Fibroblast of lung (primary cell): Measurements from ENCODE around the gene TAAR8. TPM values are rescaled to one million over a fixed set of nuclear protein-coding genes. Genes with fewer than 3 reads are reported as not detected.

ENCODE experiments used
- DNase-seq, 2 donors: peaks; one replicate each; pipeline versions ENCODE4 v3.0.0 to v3.0.0-alpha.2; 2010; ENCODE audit warnings: low read depth in 2 of 2
- H2AFZ ChIP-seq: 2 replicates; pipeline ENCODE4 v1.5.1; 2012; ENCODE audit warnings: low read length, control low read depth, inconsistent platforms
- H3K27ac ChIP-seq: 2 replicates; pipeline ENCODE4 v1.5.1; 2011; ENCODE audit warnings: low read length, control low read depth; ENCODE audit not compliant: insufficient read depth
- H3K27me3 ChIP-seq: 2 replicates; pipeline ENCODE4 v1.5.1; 2011; ENCODE audit warnings: mild to moderate bottlenecking, low read length; ENCODE audit not compliant: control insufficient read depth, insufficient read depth
- H3K36me3 ChIP-seq: 2 replicates; pipeline ENCODE4 v1.5.1; 2011; ENCODE audit warnings: low read length; ENCODE audit not compliant: control insufficient read depth, insufficient read depth
- H3K4me1 ChIP-seq: 2 replicates; pipeline ENCODE4 v1.5.1; 2011; ENCODE audit warnings: low read length; ENCODE audit not compliant: control insufficient read depth, insufficient read depth; ENCODE audit errors: extremely low read depth
- H3K4me2 ChIP-seq: 2 replicates; pipeline ENCODE4 v1.5.1; 2011; ENCODE audit warnings: low read length, control low read depth; ENCODE audit not compliant: insufficient read depth; ENCODE audit errors: extremely low read depth
- H3K4me3 ChIP-seq, 4 experiments: fragments of 200-600 bp in 1 of 4; sonication (generic) in 1 of 4; replicated peaks in 1 of 4; 2 replicates each; pipeline ENCODE4 v1.5.1; 2011 to 2016; ENCODE audit warnings: low read length in 4 of 4, low read depth in 3 of 4, mild to moderate bottlenecking in 3 of 4, control low read depth in 2 of 4, inconsistent platforms in 1 of 4, mixed read lengths in 1 of 4; ENCODE audit not compliant: insufficient read depth in 1 of 4; ENCODE audit errors: control extremely low read depth in 1 of 4
- H3K79me2 ChIP-seq: 2 replicates; pipeline ENCODE4 v1.5.1; 2012; ENCODE audit warnings: mild to moderate bottlenecking, low read length, inconsistent platforms; ENCODE audit not compliant: control insufficient read depth, insufficient read depth
- H3K9ac ChIP-seq: 2 replicates; pipeline ENCODE4 v1.5.1; 2011; ENCODE audit warnings: mild to moderate bottlenecking, low read length, control low read depth; ENCODE audit not compliant: insufficient read depth
- H3K9me3 ChIP-seq: 2 replicates; pipeline ENCODE4 v1.5.1; 2012; ENCODE audit warnings: low read depth, low read length; ENCODE audit not compliant: control insufficient read depth, insufficient read depth
- H4K20me1 ChIP-seq: 2 replicates; pipeline ENCODE4 v1.5.1; 2011; ENCODE audit warnings: low read length; ENCODE audit not compliant: control insufficient read depth, insufficient read depth; ENCODE audit errors: extremely low read depth
- EZH2 ChIP-seq: IDR thresholded peaks from 2 replicates; pipeline ENCODE4 v1.5.1; 2012; ENCODE audit warnings: low read length, control low read depth, mild to moderate bottlenecking; ENCODE audit errors: missing control alignments
- polyA plus RNA-seq, 2 donors: library from polyadenylated mRNA; depleted of rRNA in 1 of 2; stranded (reverse) in 1 of 2; unstranded in 1 of 2; fragments of >200 nt; gene quantifications; 2 replicates each; pipeline ENCODE4 v1.2.1, GENCODE V29; 2011 to 2012; ENCODE audit warnings: missing spikeins in 1 of 2
- total RNA-seq: library from RNA; depleted of rRNA; stranded (reverse); fragments of >200 nt; gene quantifications from 2 replicates; pipeline ENCODE4 v1.2.1, GENCODE V29; 2014
- TF ChIP-seq, protein P1 (sequence below), 2 donors: IDR thresholded peaks in 1 of 2; conservative IDR thresholded peaks in 1 of 2; 1 replicate in 1 of 2; 2 replicates in 1 of 2; pipeline ENCODE4 v1.5.1; 2011 to 2012; ENCODE audit warnings: low read length in 2 of 2, control low read depth in 1 of 2, inconsistent platforms in 1 of 2, low read depth in 1 of 2, mild to moderate bottlenecking in 1 of 2

The TAAR8 gene
- total and polyA plus RNA-seq, 2 donors (not counting 1 experiment from before 2014, with no cell fraction given), result not detected

- H3K4me1 ChIP-seq, result no peaks in the 10 kb centered on the region
- H3K4me3 ChIP-seq, result no peak overlapping the region
- no peak overlapping the region for H2AFZ ChIP-seq
- no peak overlapping the region for H3K4me2 ChIP-seq
- no peak for DNase-seq
- no peaks in the 10 kb centered on the region for H3K9me3 ChIP-seq
- H3K27me3 ChIP-seq, result peaks cover 16% of the 10 kb centered on the region
- H3K9ac ChIP-seq, result no peak overlapping the region
- H3K36me3 ChIP-seq, result no peaks in the 10 kb centered on the region
- no peaks in the 10 kb centered on the region for H3K79me2 ChIP-seq
- no peak overlapping the region for H3K27ac ChIP-seq
- no peaks in the 10 kb centered on the region for H4K20me1 ChIP-seq
- TF ChIP-seq EZH2, result no peak
- TF ChIP-seq, protein P1, sequence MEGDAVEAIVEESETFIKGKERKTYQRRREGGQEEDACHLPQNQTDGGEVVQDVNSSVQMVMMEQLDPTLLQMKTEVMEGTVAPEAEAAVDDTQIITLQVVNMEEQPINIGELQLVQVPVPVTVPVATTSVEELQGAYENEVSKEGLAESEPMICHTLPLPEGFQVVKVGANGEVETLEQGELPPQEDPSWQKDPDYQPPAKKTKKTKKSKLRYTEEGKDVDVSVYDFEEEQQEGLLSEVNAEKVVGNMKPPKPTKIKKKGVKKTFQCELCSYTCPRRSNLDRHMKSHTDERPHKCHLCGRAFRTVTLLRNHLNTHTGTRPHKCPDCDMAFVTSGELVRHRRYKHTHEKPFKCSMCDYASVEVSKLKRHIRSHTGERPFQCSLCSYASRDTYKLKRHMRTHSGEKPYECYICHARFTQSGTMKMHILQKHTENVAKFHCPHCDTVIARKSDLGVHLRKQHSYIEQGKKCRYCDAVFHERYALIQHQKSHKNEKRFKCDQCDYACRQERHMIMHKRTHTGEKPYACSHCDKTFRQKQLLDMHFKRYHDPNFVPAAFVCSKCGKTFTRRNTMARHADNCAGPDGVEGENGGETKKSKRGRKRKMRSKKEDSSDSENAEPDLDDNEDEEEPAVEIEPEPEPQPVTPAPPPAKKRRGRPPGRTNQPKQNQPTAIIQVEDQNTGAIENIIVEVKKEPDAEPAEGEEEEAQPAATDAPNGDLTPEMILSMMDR (conservative IDR thresholded peaks at IDR 0.05 in 1 of 2, IDR thresholded peaks at IDR 0.05 in 1 of 2; ENCODE audit: low read depth in 1 of 2, low read length in 2 of 2), result no peak
Observed at GRCh38 chr6:132566404-132566803, 13.9 kb downstream of the TAAR8 start.

GRCh38 chr6:132567566-132567965, 15.1 kb downstream of the TAAR8 start:
- Histone ChIP-seq H2AFZ (no peak overlapping the region), H3K4me2 (no peak overlapping the region), H4K20me1 (no peaks in the 10 kb centered on the region), H3K79me2 (no peaks in the 10 kb centered on the region), H3K27me3 (peaks cover 16% of the 10 kb centered on the region), H3K9me3 (no peaks in the 10 kb centered on the region), H3K9ac (no peak overlapping the region), H3K27ac (no peak overlapping the region), H3K4me3 (no peak overlapping the region), H3K4me1 (no peaks in the 10 kb centered on the region), H3K36me3 (no peaks in the 10 kb centered on the region)
- TF ChIP-seq, protein P1 (conservative IDR thresholded peaks at IDR 0.05 in 1 of 2, IDR thresholded peaks at IDR 0.05 in 1 of 2; ENCODE audit: low read depth in 1 of 2, low read length in 2 of 2), result no peak
- no peak for TF ChIP-seq EZH2
- no peak for DNase-seq

- Histone ChIP-seq H3K4me3 (no peak overlapping the region), H3K27me3 (peaks cover 14% of the 10 kb centered on the region), H3K36me3 (no peaks in the 10 kb centered on the region), H3K27ac (no peak overlapping the region), H4K20me1 (no peaks in the 10 kb centered on the region), H3K4me1 (no peaks in the 10 kb centered on the region), H3K4me2 (no peak overlapping the region), H3K9ac (no peak overlapping the region), H3K79me2 (no peaks in the 10 kb centered on the region), H2AFZ (no peak overlapping the region), H3K9me3 (no peaks in the 10 kb centered on the region)
- no peak for DNase-seq
- TF ChIP-seq, protein P1 (conservative IDR thresholded peaks at IDR 0.05 in 1 of 2, IDR thresholded peaks at IDR 0.05 in 1 of 2; ENCODE audit: low read depth in 1 of 2, low read length in 2 of 2), result no peak
- no peak for TF ChIP-seq EZH2
Observed at GRCh38 chr6:132568611-132569010, 16.1 kb downstream of the TAAR8 start.
